Vagina (tissue), 2 donors: Measurements from ENCODE around the gene MIS18A. TPM values are rescaled to one million over a fixed set of nuclear protein-coding genes. Genes with fewer than 3 reads are reported as not detected.

Experiments used
- DNase-seq, 2 donors: peaks; one replicate each; pipeline ENCODE4 v3.0.0-alpha.2; 2017; ENCODE audit errors: extremely low spot score in 2 of 2
- H3K27ac ChIP-seq: fragments of 200-600 bp; sonication (generic); one replicate; pipeline ENCODE4 v1.5.1; 2019
- H3K27me3 ChIP-seq: fragments of 200-600 bp; sonication (generic); one replicate; pipeline ENCODE4 v1.5.1; 2019
- H3K36me3 ChIP-seq, 2 donors: fragments of 200-600 bp; sonication (generic); one replicate each; pipeline ENCODE4 v1.5.1; 2017 to 2019
- H3K4me1 ChIP-seq: fragments of 200-600 bp; sonication (generic); one replicate; pipeline ENCODE4 v1.5.1; 2019
- H3K4me3 ChIP-seq, 2 donors: fragments of 200-600 bp; sonication (generic); 1 replicate in 1 of 2; 2 replicates in 1 of 2; pipeline ENCODE4 v1.5.1; 2016 to 2019
- H3K9me3 ChIP-seq: fragments of 200-600 bp; sonication (generic); one replicate; pipeline ENCODE4 v1.5.1; 2019
- POLR2A ChIP-seq, 2 donors: fragments of 450-650 bp; IDR thresholded peaks; one replicate each; pipeline ENCODE4 v1.6.1; 2017; ENCODE audit warnings: antibody characterized with exemption in 2 of 2, mild to moderate bottlenecking in 2 of 2, moderate library complexity in 2 of 2
- POLR2AphosphoS5 ChIP-seq, 2 donors: sonication (generic); formaldehyde crosslinking; IDR thresholded peaks; one replicate each; pipeline ENCODE4 v1.9.0; 2017; ENCODE audit warnings: antibody characterized with exemption in 2 of 2, mild to moderate bottlenecking in 2 of 2, low read depth in 1 of 2; ENCODE audit not compliant: insufficient read depth in 1 of 2
- intact Hi-C: fragments of 100-400 bp; cut with DNase I; formaldehyde crosslinking; loops from one replicate; pipeline ENCODE4 v1.15.1; 2023
- total RNA-seq: library from RNA; depleted of rRNA; stranded (reverse); fragments of >200 nt; gene quantifications from one replicate; pipeline ENCODE4 v1.2.3, GENCODE V29; 2016
- TF ChIP-seq, protein P1 (sequence below), 3 experiments: fragments of 450-650 bp in 2 of 3; fragments of 200-600 bp in 1 of 3; sonication (generic) in 1 of 3; IDR thresholded peaks; one replicate each; pipeline ENCODE4 v1.5.1; 2017 to 2019; ENCODE audit warnings: antibody characterized with exemption in 3 of 3, mild to moderate bottlenecking in 2 of 3, moderate library complexity in 2 of 3

Gene MIS18A
- total RNA-seq, 1 donor from 2014 or later = 3.4 TPM

DNA sequence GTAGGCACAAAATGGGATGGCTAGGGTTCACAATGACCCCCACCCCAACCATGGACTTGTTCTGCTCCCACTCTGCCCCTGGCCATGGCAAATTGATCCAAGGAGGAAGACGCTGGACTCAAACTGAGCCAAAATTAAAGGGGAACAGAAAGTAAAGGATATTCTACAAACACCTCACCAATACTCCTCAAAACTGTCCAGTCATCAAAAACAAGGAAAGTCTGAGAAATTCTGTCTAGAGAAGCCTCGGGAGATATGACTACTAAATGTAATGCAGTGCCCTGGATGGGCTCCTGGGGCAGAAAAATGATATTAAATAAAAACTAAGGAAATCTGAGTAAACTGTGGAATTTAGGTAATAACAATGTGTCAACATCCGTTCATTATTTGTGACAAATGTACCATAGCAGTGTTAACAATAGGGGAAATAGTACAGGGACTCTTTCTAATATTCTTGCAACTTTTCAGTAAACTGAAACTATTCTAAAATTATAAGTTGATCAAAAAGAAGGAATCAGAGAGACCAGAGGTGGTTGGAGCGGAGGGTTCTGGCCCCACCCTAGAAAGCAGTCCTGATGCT, 45.0 kb downstream of the MIS18A start:
- no peak overlapping the region for H3K27ac ChIP-seq
- no peaks in the 10 kb centered on the region for H3K4me1 ChIP-seq
- no peaks in the 10 kb centered on the region for H3K9me3 ChIP-seq
- no peaks in the 10 kb centered on the region for H3K36me3 ChIP-seq
- TF ChIP-seq POLR2AphosphoS5 (IDR thresholded peaks at IDR 0.05; ENCODE audit: insufficient read depth in 1 of 2, low read depth in 1 of 2) (no peak), POLR2A (IDR thresholded peaks at IDR 0.05) (no peak)
- TF ChIP-seq, protein P1, sequence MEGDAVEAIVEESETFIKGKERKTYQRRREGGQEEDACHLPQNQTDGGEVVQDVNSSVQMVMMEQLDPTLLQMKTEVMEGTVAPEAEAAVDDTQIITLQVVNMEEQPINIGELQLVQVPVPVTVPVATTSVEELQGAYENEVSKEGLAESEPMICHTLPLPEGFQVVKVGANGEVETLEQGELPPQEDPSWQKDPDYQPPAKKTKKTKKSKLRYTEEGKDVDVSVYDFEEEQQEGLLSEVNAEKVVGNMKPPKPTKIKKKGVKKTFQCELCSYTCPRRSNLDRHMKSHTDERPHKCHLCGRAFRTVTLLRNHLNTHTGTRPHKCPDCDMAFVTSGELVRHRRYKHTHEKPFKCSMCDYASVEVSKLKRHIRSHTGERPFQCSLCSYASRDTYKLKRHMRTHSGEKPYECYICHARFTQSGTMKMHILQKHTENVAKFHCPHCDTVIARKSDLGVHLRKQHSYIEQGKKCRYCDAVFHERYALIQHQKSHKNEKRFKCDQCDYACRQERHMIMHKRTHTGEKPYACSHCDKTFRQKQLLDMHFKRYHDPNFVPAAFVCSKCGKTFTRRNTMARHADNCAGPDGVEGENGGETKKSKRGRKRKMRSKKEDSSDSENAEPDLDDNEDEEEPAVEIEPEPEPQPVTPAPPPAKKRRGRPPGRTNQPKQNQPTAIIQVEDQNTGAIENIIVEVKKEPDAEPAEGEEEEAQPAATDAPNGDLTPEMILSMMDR (IDR thresholded peaks at IDR 0.05) = no peak
- intact Hi-C loops = no loop called here
- H3K4me3 ChIP-seq = no peak overlapping the region
- DNase-seq = no peak
- no peaks in the 10 kb centered on the region for H3K27me3 ChIP-seq

DNA sequence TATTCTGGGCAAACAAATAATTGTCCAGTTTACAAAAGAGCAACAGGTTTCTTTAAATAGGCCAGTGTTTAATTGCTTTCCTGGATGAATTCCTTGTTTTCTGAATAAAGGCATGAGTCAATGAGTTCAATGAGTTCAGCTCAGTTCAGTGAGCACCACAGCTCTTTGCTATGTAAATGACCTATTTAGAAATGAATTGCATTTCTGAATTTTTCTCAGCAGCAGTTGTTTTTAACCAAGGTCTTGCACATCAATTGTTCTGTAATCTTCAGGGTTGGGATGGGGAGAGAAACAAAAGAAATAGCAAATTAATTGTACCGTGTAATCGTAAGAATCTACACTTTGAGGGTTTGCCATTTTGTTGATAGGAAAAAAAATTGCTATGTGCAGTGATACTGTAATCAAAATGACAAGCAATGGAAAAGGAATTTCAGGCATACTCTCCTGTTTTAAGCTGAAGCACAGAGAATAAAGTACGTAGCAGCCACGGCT, 45.7 kb downstream of the MIS18A start:
- no peak for DNase-seq
- no peaks in the 10 kb centered on the region for H3K9me3 ChIP-seq
- intact Hi-C loops = no loop called here
- H3K4me1 ChIP-seq = no peaks in the 10 kb centered on the region
- H3K36me3 ChIP-seq = no peaks in the 10 kb centered on the region
- no peak overlapping the region for H3K27ac ChIP-seq
- H3K27me3 ChIP-seq = no peaks in the 10 kb centered on the region
- TF ChIP-seq POLR2AphosphoS5 (IDR thresholded peaks at IDR 0.05; ENCODE audit: insufficient read depth in 1 of 2, low read depth in 1 of 2) (no peak), POLR2A (IDR thresholded peaks at IDR 0.05) (no peak)
- TF ChIP-seq, protein P1 (IDR thresholded peaks at IDR 0.05) = no peak
- no peak overlapping the region for H3K4me3 ChIP-seq

DNA sequence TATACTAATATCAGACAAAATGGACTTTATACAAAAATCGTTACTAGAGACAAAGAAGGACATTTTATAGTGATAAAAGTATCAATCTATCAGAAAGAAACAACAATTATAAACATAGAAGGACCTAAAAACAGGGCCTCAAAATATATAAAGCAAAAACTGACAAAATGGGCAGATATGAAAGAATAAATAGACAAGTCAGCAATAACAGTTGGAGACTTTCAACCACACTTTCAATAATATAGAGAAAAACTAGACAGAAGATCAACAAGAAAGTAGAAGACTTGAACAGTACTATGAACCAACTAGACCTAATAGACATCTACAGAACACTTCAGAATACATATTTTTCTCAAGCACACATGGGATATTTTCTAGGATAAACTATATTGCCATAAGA, 52.4 kb downstream of the MIS18A start:
- H3K9me3 ChIP-seq = no peaks in the 10 kb centered on the region
- DNase-seq = no peak
- intact Hi-C loops = no loop called here
- no peaks in the 10 kb centered on the region for H3K27me3 ChIP-seq
- H3K4me3 ChIP-seq = no peak overlapping the region
- H3K27ac ChIP-seq = no peak overlapping the region
- TF ChIP-seq POLR2A (IDR thresholded peaks at IDR 0.05) = no peak
- TF ChIP-seq POLR2AphosphoS5 (IDR thresholded peaks at IDR 0.05; ENCODE audit: insufficient read depth in 1 of 2, low read depth in 1 of 2) = no peak
- TF ChIP-seq, protein P1 (IDR thresholded peaks at IDR 0.05) = no peak
- no peaks in the 10 kb centered on the region for H3K4me1 ChIP-seq
- H3K36me3 ChIP-seq = no peaks in the 10 kb centered on the region

Other genes starting within 250 kb of the MIS18A start
- 3.9 TPM for gene MRAP, start 19.8 kb upstream of the MIS18A start, total RNA-seq
- gene URB1, start 114.0 kb upstream of the MIS18A start, total RNA-seq = 23.8 TPM
- 66.5 TPM for gene EVA1C, start 133.7 kb upstream of the MIS18A start, total RNA-seq